AG04449 (cell line): ENCODE results near the gene ZBTB7C.

Source experiments
- CTCF ChIA-PET: fragments of 350-600 bp; formaldehyde crosslinking; extraction: SDS; loops from one replicate; lab custom pipeline; 2021; ENCODE audit warnings: antibody characterized with exemption; lab: Yijun Ruan, JAX
- POLR2A ChIA-PET: fragments of 400-600, 350-600 bp; formaldehyde crosslinking; extraction: SDS; loops from one replicate; lab custom pipeline; 2020; ENCODE audit warnings: antibody characterized with exemption, inconsistent platforms; lab: Yijun Ruan, JAX
- DNase-seq: peaks from one replicate; pipeline ENCODE4 v3.0.0-alpha.2; 2010; ENCODE audit warnings: low read depth, low spot score
- H3K4me3 ChIP-seq: 2 replicates; pipeline ENCODE4 v1.5.1; 2011; ENCODE audit warnings: low read depth, mild to moderate bottlenecking, control low read depth, low read length
- CTCF ChIP-seq: IDR thresholded peaks from one replicate; pipeline ENCODE4 v1.5.1; 2011; ENCODE audit warnings: mild to moderate bottlenecking, moderate library complexity, low read length, control low read depth, inconsistent platforms; ENCODE audit not compliant: insufficient read depth; ENCODE audit errors: missing control alignments

ZBTB7C gene

GRCh38 chr18:48410095-48410920 is 1.1 kb upstream of the ZBTB7C start:
- no peak for TF ChIP-seq CTCF
- no peak for DNase-seq
- ChIA-PET CTCF (interaction anchor here (1.4 to 2.3 kb wide), 3 partner anchors 11 to 36 kb away, joined by 3 to 8 read pairs (median 6); no protein-coding TSS in a partner anchor), POLR2A (no interaction called here)
- H3K4me3 ChIP-seq, result peak overlapping the region; percentile 66

GRCh38 chr18:48409591-48410094 is 460 bp upstream of the ZBTB7C start:
- ChIA-PET CTCF (interaction anchor here (1.4 kb wide), 1 partner anchor 36 kb away, joined by 3 read pairs; no protein-coding TSS in a partner anchor), POLR2A (no interaction called here)
- no peak for TF ChIP-seq CTCF
- peak overlapping the region; percentile 66 for H3K4me3 ChIP-seq
- DNase-seq, result no peak

GRCh38 chr18:48408111-48408726 is 964 bp downstream of the ZBTB7C start:
- peak overlapping the region; percentile 23; the same call in 1 of the 2 replicates for H3K4me3 ChIP-seq
- DNase-seq, result no peak
- ChIA-PET CTCF (no interaction called here), POLR2A (no interaction called here)
- no peak for TF ChIP-seq CTCF

- POLR2A ChIA-PET, result no interaction called here
- CTCF ChIA-PET, result no interaction called here
- DNase-seq, result no peak
- H3K4me3 ChIP-seq, result no peak overlapping the region
- no peak for TF ChIP-seq CTCF
Observed at GRCh38 chr18:48407358-48407757, 1.8 kb downstream of the ZBTB7C start.

- ChIA-PET POLR2A (no interaction called here), CTCF (interaction anchor here (0.6 kb wide), 1 partner anchor 7 kb away, joined by 3 read pairs; no protein-coding TSS in a partner anchor)
- no peak for DNase-seq
- no peak overlapping the region for H3K4me3 ChIP-seq
- no peak for TF ChIP-seq CTCF
Observed at GRCh38 chr18:48405978-48406377, 3.2 kb downstream of the ZBTB7C start.
